GM23338 (cell line): ENCODE measurements around the gene ADAMTS17. TPM values are rescaled to one million over a fixed set of nuclear protein-coding genes. Genes with fewer than 3 reads are reported as not detected.

ENCODE experiments used
- ATAC-seq: fragments of 200-7000 bp; cut with Tn5 transposase; 3 replicates; pipeline ENCODE4 v1.9.1; 2020
- DNase-seq: peaks from one replicate; pipeline ENCODE4 v3.0.0-alpha.2; 2015; ENCODE audit warnings: low spot score
- H2AFZ ChIP-seq: fragments of 200-600 bp; sonication (generic); 2 replicates; pipeline ENCODE4 v1.8.0; 2016; ENCODE audit warnings: antibody characterized with exemption, mild to moderate bottlenecking, moderate library complexity
- H3F3A ChIP-seq: fragments of 200-600 bp; sonication (generic); replicated peaks from 2 replicates; pipeline ENCODE4 v1.8.0; 2017; ENCODE audit warnings: antibody characterized with exemption, mixed run types, low read depth
- H3K27ac ChIP-seq: fragments of 200-600 bp; sonication (generic); 2 replicates; pipeline ENCODE4 v1.6.1; 2016; ENCODE audit warnings: low read depth
- H3K27me3 ChIP-seq: fragments of 200-600 bp; sonication (generic); 2 replicates; pipeline ENCODE4 v1.8.0; 2016; ENCODE audit warnings: mild to moderate bottlenecking, mixed run types, moderate library complexity; ENCODE audit not compliant: insufficient read depth
- H3K36me3 ChIP-seq: fragments of 200-600 bp; sonication (generic); 2 replicates; pipeline ENCODE4 v1.8.0; 2016; ENCODE audit warnings: mild to moderate bottlenecking; ENCODE audit not compliant: insufficient read depth
- H3K4me1 ChIP-seq: fragments of 200-600 bp; sonication (generic); 2 replicates; pipeline ENCODE4 v1.8.0; 2016; ENCODE audit warnings: mild to moderate bottlenecking, moderate library complexity; ENCODE audit not compliant: insufficient read depth
- H3K4me2 ChIP-seq: fragments of 200-600 bp; sonication (generic); 2 replicates; pipeline ENCODE4 v1.7.1; 2017; ENCODE audit warnings: mixed run types
- H3K4me3 ChIP-seq: fragments of 200-600 bp; sonication (generic); 2 replicates; pipeline ENCODE4 v1.6.1; 2016; ENCODE audit warnings: mixed run types
- H3K79me2 ChIP-seq: fragments of 200-600 bp; sonication (generic); replicated peaks from 2 replicates; pipeline ENCODE4 v1.8.0; 2017; ENCODE audit warnings: mild to moderate bottlenecking; ENCODE audit not compliant: insufficient read depth
- H3K9me2 ChIP-seq: fragments of 200-600 bp; sonication (generic); 2 replicates; pipeline ENCODE4 v1.8.0; 2017; ENCODE audit not compliant: insufficient read depth
- H4K20me1 ChIP-seq: fragments of 200-600 bp; sonication (generic); replicated peaks from 2 replicates; pipeline ENCODE4 v1.8.0; 2017; ENCODE audit warnings: mild to moderate bottlenecking; ENCODE audit not compliant: insufficient read depth
- H3K27ac Mint-ChIP-seq: 2 replicates; pipeline ENCODE4 v1.8.0; 2020; ENCODE audit warnings: inconsistent platforms, mild to moderate bottlenecking, moderate library complexity, mixed read lengths
- H3K27me3 Mint-ChIP-seq: 3 replicates; pipeline ENCODE4 v1.8.0; 2022; ENCODE audit warnings: low read depth, mild to moderate bottlenecking, moderate library complexity, mixed read lengths, inconsistent platforms; ENCODE audit not compliant: insufficient read depth, poor library complexity
- H3K36me3 Mint-ChIP-seq: 3 replicates; pipeline ENCODE4 v1.8.0; 2021; ENCODE audit warnings: low read depth, mild to moderate bottlenecking, inconsistent platforms, moderate library complexity, mixed read lengths
- H3K4me1 Mint-ChIP-seq: 3 replicates; pipeline ENCODE4 v1.8.0; 2020; ENCODE audit warnings: mild to moderate bottlenecking, inconsistent platforms, mixed read lengths
- H3K4me3 Mint-ChIP-seq: 3 replicates; pipeline ENCODE4 v1.8.0; 2021; ENCODE audit warnings: moderate library complexity, mild to moderate bottlenecking, inconsistent platforms, mixed read lengths
- H3K9me3 Mint-ChIP-seq: 3 replicates; pipeline ENCODE4 v1.8.0; 2020; ENCODE audit warnings: moderate library complexity, mild to moderate bottlenecking, inconsistent platforms, mixed read lengths
- CREB1 ChIP-seq: fragments of 250-450 bp; sonication (Bioruptor Pico); IDR thresholded peaks from 2 replicates; pipeline ENCODE4 v1.5.0; 2020; ENCODE audit warnings: low read depth, mild to moderate bottlenecking, moderate library complexity
- EZH2 ChIP-seq: fragments of 200-600 bp; sonication (generic); IDR thresholded peaks from one replicate; pipeline ENCODE4 v1.8.0; 2017; ENCODE audit warnings: antibody characterized with exemption, mild to moderate bottlenecking, low read depth; ENCODE audit not compliant: unreplicated experiment
- EZH2phosphoT487 ChIP-seq: fragments of 200-600 bp; sonication (generic); IDR thresholded peaks from one replicate; pipeline ENCODE4 v1.8.1; 2018; ENCODE audit warnings: antibody characterized with exemption; ENCODE audit not compliant: unreplicated experiment
- JUNB ChIP-seq: IDR thresholded peaks from one replicate; pipeline ENCODE4 v1.6.1; 2016; ENCODE audit warnings: antibody characterized with exemption; ENCODE audit not compliant: unreplicated experiment
- NANOG ChIP-seq: IDR thresholded peaks from 2 replicates; pipeline ENCODE4 v1.6.1; 2016; ENCODE audit warnings: antibody characterized with exemption, borderline replicate concordance
- POLR2AphosphoS5 ChIP-seq: IDR thresholded peaks from 2 replicates; pipeline ENCODE4 v1.6.1; 2016; ENCODE audit warnings: antibody characterized with exemption, low read depth
- STAT1 ChIP-seq: IDR thresholded peaks from one replicate; pipeline ENCODE4 v1.6.1; 2016; ENCODE audit warnings: antibody characterized with exemption; ENCODE audit not compliant: unreplicated experiment
- ZNF114 ChIP-seq: fragments of 250-450 bp; sonication (Bioruptor Pico); IDR thresholded peaks from 2 replicates; pipeline ENCODE4 v1.5.0; 2020; ENCODE audit warnings: mild to moderate bottlenecking, moderate library complexity
- ZNF331 ChIP-seq: fragments of 250-450 bp; sonication (Bioruptor Pico); IDR thresholded peaks from 2 replicates; pipeline ENCODE4 v1.5.0; 2020; ENCODE audit warnings: low read depth, mild to moderate bottlenecking, moderate library complexity
- polyA plus RNA-seq: library from polyadenylated mRNA; unstranded; fragments of >200 nt; fragmentation: Nextera tagmentation; extraction: Ambion mirVana; gene quantifications from 2 replicates; pipeline ENCODE4 v1.2.1, GENCODE V29; 2016
- total RNA-seq: library from RNA; depleted of rRNA; stranded (reverse); fragments of >200 nt; shearing (Covaris generic); gene quantifications from 2 replicates; pipeline ENCODE4 v1.2.3, GENCODE V29; 2014
- TF ChIP-seq, protein P1 (sequence below): IDR thresholded peaks from 2 replicates; pipeline ENCODE4 v1.6.1; 2016; ENCODE audit warnings: antibody characterized with exemption
- TF ChIP-seq, protein P2 (sequence below): fragments of 250-450 bp; sonication (Bioruptor Pico); IDR thresholded peaks from 2 replicates; pipeline ENCODE4 v1.5.0; 2020; ENCODE audit warnings: mild to moderate bottlenecking, moderate library complexity
- TF ChIP-seq, protein P3 (sequence below), 2 experiments: fragments of 200-600 bp in 1 of 2; sonication (generic) in 1 of 2; conservative IDR thresholded peaks; 2 replicates each; pipeline versions ENCODE4 v1.5.1 to v1.6.1; 2016 to 2017; ENCODE audit warnings: antibody characterized with exemption in 2 of 2, low read depth in 2 of 2, mild to moderate bottlenecking in 2 of 2, moderate library complexity in 1 of 2
- TF ChIP-seq, protein P4 (sequence below): IDR thresholded peaks from one replicate; pipeline ENCODE4 v1.6.1; 2018; ENCODE audit warnings: antibody characterized with exemption; ENCODE audit not compliant: unreplicated experiment

ADAMTS17 gene
- total and polyA plus RNA-seq, 2 experiments from 2014 or later, result 0.60 to 3.8 TPM

DNA sequence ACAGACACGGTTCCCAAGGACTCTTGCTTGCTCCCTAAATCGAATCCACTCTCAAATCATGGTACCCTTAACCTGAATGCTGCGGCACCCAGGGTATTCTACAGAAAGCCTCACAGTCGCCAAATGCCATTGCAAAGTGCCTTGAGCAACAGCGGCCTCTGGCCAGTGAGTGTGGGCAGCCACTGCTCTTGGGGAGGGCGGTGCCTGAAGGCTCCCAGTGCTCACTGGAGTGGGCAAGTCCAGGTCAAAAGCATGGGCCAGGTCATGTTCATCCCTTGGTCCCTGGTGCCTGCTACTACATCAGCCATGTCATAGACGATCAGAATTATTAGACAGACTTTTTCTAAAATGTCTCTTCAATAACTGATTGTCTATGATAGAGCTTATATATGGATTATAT is 82.5 kb downstream of the ADAMTS17 start:
- H3K4me3 ChIP-seq, result no peak overlapping the region
- Mint-ChIP-seq H3K36me3 (peaks cover 14% of the 10 kb centered on the region), H3K9me3 (peaks cover 10% of the 10 kb centered on the region), H3K4me3 (no peak overlapping the region), H3K27me3 (peaks cover 1% of the 10 kb centered on the region), H3K27ac (no peak overlapping the region), H3K4me1 (peaks cover 5% of the 10 kb centered on the region; the same call in 2 of the 3 replicates)
- no peaks in the 10 kb centered on the region for H4K20me1 ChIP-seq
- H3K4me1 ChIP-seq, result no peaks in the 10 kb centered on the region
- no peaks in the 10 kb centered on the region for H3K36me3 ChIP-seq
- H3K79me2 ChIP-seq, result no peaks in the 10 kb centered on the region
- TF ChIP-seq, protein P1, sequence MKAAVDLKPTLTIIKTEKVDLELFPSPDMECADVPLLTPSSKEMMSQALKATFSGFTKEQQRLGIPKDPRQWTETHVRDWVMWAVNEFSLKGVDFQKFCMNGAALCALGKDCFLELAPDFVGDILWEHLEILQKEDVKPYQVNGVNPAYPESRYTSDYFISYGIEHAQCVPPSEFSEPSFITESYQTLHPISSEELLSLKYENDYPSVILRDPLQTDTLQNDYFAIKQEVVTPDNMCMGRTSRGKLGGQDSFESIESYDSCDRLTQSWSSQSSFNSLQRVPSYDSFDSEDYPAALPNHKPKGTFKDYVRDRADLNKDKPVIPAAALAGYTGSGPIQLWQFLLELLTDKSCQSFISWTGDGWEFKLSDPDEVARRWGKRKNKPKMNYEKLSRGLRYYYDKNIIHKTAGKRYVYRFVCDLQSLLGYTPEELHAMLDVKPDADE, result no peak
- TF ChIP-seq NANOG (no peak), ZNF114 (no peak), CREB1 (CRISPR knock-in tag) (no peak), STAT1 (no peak), ZNF331 (no peak), EZH2 (no peak), EZH2phosphoT487 (no peak), POLR2AphosphoS5 (no peak), JUNB (no peak)
- TF ChIP-seq, protein P2, sequence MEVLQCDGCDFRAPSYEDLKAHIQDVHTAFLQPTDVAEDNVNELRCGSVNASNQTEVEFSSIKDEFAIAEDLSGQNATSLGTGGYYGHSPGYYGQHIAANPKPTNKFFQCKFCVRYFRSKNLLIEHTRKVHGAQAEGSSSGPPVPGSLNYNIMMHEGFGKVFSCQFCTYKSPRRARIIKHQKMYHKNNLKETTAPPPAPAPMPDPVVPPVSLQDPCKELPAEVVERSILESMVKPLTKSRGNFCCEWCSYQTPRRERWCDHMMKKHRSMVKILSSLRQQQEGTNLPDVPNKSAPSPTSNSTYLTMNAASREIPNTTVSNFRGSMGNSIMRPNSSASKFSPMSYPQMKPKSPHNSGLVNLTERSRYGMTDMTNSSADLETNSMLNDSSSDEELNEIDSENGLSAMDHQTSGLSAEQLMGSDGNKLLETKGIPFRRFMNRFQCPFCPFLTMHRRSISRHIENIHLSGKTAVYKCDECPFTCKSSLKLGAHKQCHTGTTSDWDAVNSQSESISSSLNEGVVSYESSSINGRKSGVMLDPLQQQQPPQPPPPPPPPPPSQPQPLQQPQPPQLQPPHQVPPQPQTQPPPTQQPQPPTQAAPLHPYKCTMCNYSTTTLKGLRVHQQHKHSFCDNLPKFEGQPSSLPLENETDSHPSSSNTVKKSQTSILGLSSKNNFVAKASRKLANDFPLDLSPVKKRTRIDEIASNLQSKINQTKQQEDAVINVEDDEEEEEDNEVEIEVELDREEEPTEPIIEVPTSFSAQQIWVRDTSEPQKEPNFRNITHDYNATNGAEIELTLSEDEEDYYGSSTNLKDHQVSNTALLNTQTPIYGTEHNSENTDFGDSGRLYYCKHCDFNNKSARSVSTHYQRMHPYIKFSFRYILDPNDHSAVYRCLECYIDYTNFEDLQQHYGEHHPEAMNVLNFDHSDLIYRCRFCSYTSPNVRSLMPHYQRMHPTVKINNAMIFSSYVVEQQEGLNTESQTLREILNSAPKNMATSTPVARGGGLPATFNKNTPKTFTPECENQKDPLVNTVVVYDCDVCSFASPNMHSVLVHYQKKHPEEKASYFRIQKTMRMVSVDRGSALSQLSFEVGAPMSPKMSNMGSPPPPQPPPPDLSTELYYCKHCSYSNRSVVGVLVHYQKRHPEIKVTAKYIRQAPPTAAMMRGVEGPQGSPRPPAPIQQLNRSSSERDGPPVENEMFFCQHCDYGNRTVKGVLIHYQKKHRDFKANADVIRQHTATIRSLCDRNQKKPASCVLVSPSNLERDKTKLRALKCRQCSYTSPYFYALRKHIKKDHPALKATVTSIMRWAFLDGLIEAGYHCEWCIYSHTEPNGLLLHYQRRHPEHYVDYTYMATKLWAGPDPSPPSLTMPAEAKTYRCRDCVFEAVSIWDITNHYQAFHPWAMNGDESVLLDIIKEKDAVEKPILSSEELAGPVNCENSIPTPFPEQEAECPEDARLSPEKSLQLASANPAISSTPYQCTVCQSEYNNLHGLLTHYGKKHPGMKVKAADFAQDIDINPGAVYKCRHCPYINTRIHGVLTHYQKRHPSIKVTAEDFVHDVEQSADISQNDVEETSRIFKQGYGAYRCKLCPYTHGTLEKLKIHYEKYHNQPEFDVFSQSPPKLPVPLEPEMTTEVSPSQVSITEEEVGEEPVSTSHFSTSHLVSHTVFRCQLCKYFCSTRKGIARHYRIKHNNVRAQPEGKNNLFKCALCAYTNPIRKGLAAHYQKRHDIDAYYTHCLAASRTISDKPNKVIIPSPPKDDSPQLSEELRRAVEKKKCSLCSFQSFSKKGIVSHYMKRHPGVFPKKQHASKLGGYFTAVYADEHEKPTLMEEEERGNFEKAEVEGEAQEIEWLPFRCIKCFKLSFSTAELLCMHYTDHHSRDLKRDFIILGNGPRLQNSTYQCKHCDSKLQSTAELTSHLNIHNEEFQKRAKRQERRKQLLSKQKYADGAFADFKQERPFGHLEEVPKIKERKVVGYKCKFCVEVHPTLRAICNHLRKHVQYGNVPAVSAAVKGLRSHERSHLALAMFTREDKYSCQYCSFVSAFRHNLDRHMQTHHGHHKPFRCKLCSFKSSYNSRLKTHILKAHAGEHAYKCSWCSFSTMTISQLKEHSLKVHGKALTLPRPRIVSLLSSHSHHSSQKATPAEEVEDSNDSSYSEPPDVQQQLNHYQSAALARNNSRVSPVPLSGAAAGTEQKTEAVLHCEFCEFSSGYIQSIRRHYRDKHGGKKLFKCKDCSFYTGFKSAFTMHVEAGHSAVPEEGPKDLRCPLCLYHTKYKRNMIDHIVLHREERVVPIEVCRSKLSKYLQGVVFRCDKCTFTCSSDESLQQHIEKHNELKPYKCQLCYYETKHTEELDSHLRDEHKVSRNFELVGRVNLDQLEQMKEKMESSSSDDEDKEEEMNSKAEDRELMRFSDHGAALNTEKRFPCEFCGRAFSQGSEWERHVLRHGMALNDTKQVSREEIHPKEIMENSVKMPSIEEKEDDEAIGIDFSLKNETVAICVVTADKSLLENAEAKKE (CRISPR knock-in tag), result no peak
- TF ChIP-seq, protein P3, sequence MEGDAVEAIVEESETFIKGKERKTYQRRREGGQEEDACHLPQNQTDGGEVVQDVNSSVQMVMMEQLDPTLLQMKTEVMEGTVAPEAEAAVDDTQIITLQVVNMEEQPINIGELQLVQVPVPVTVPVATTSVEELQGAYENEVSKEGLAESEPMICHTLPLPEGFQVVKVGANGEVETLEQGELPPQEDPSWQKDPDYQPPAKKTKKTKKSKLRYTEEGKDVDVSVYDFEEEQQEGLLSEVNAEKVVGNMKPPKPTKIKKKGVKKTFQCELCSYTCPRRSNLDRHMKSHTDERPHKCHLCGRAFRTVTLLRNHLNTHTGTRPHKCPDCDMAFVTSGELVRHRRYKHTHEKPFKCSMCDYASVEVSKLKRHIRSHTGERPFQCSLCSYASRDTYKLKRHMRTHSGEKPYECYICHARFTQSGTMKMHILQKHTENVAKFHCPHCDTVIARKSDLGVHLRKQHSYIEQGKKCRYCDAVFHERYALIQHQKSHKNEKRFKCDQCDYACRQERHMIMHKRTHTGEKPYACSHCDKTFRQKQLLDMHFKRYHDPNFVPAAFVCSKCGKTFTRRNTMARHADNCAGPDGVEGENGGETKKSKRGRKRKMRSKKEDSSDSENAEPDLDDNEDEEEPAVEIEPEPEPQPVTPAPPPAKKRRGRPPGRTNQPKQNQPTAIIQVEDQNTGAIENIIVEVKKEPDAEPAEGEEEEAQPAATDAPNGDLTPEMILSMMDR (conservative IDR thresholded peaks at IDR 0.05; ENCODE audit: low read depth in 2 of 2), result no peak
- TF ChIP-seq, protein P4, sequence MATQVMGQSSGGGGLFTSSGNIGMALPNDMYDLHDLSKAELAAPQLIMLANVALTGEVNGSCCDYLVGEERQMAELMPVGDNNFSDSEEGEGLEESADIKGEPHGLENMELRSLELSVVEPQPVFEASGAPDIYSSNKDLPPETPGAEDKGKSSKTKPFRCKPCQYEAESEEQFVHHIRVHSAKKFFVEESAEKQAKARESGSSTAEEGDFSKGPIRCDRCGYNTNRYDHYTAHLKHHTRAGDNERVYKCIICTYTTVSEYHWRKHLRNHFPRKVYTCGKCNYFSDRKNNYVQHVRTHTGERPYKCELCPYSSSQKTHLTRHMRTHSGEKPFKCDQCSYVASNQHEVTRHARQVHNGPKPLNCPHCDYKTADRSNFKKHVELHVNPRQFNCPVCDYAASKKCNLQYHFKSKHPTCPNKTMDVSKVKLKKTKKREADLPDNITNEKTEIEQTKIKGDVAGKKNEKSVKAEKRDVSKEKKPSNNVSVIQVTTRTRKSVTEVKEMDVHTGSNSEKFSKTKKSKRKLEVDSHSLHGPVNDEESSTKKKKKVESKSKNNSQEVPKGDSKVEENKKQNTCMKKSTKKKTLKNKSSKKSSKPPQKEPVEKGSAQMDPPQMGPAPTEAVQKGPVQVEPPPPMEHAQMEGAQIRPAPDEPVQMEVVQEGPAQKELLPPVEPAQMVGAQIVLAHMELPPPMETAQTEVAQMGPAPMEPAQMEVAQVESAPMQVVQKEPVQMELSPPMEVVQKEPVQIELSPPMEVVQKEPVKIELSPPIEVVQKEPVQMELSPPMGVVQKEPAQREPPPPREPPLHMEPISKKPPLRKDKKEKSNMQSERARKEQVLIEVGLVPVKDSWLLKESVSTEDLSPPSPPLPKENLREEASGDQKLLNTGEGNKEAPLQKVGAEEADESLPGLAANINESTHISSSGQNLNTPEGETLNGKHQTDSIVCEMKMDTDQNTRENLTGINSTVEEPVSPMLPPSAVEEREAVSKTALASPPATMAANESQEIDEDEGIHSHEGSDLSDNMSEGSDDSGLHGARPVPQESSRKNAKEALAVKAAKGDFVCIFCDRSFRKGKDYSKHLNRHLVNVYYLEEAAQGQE, result no peak
- ATAC-seq (no peak), DNase-seq (no peak)
- no peaks in the 10 kb centered on the region for H3F3A ChIP-seq
- H3K4me2 ChIP-seq, result no peak overlapping the region
- no peak overlapping the region for H2AFZ ChIP-seq
- H3K27ac ChIP-seq, result no peak overlapping the region
- no peaks in the 10 kb centered on the region for H3K27me3 ChIP-seq
- 0 out of 2 replicates have a peak, but pooled peaks cover 4% of the 10 kb centered on the region for H3K9me2 ChIP-seq
